HepG2 (cell line): Measurements from ENCODE around the gene CDK1. TPM values are rescaled to one million over a fixed set of nuclear protein-coding genes. Genes with fewer than 3 reads are reported as not detected.

ENCODE experiments used
- CCAR2 ChIP-seq: fragments of 200-400 bp; formaldehyde crosslinking; optimal IDR thresholded peaks from 2 replicates; pipeline ENCODE3; 2018; ENCODE audit warnings: low read depth, mild to moderate bottlenecking, low read length, moderate library complexity
- EHMT2 ChIP-seq: fragments of 200-600 bp; sonication (generic); IDR thresholded peaks from 2 replicates; pipeline ENCODE4 v1.7.0; 2017; ENCODE audit warnings: antibody characterized with exemption, low read depth, low read length, borderline replicate concordance
- EZH2 ChIP-seq: conservative IDR thresholded peaks from 2 replicates; pipeline ENCODE4 v1.6.1; 2012; ENCODE audit warnings: mild to moderate bottlenecking, low read depth, low read length, moderate library complexity
- FOXP1 ChIP-seq, 2 experiments: fragments of 450-650 bp in 1 of 2; IDR thresholded peaks; 2 replicates each; pipeline ENCODE4 v1.6.1; 2017 to 2018; ENCODE audit warnings: antibody characterized with exemption in 1 of 2
- SATB2 ChIP-seq: sonication (generic); formaldehyde crosslinking; IDR thresholded peaks from 2 replicates; pipeline ENCODE4 v1.5.0; 2020; ENCODE audit warnings: missing genetic modification reagents
- SRSF1 ChIP-seq: fragments of 200-400 bp; formaldehyde crosslinking; optimal IDR thresholded peaks from 2 replicates; pipeline ENCODE3; 2017; ENCODE audit warnings: mild to moderate bottlenecking, low read depth, low read length, moderate library complexity
- TAF1 ChIP-seq: sonication (generic); formaldehyde crosslinking; IDR thresholded peaks from 2 replicates; pipeline ENCODE4 v1.4.0; 2020; ENCODE audit warnings: missing genetic modification reagents
- TP53 ChIP-seq: sonication (generic); formaldehyde crosslinking; conservative IDR thresholded peaks from 2 replicates; pipeline ENCODE4 v1.4.0; 2020; ENCODE audit warnings: missing genetic modification reagents
- TRIM24 ChIP-seq: sonication (generic); formaldehyde crosslinking; IDR thresholded peaks from 2 replicates; pipeline ENCODE4 v1.8.0; 2022; ENCODE audit warnings: mild to moderate bottlenecking, missing genetic modification reagents
- ZFP90 ChIP-seq: sonication (generic); formaldehyde crosslinking; IDR thresholded peaks from 2 replicates; pipeline ENCODE4 v1.8.0; 2022; ENCODE audit warnings: missing genetic modification reagents, mild to moderate bottlenecking, inconsistent platforms, borderline replicate concordance
- ZNF343 ChIP-seq: sonication (generic); formaldehyde crosslinking; IDR thresholded peaks from 2 replicates; pipeline ENCODE4 v1.4.0; 2020; ENCODE audit warnings: mild to moderate bottlenecking, missing genetic modification reagents
- ZNF546 ChIP-seq: sonication (generic); formaldehyde crosslinking; conservative IDR thresholded peaks from 2 replicates; pipeline ENCODE4 v1.8.1; 2023; ENCODE audit warnings: mild to moderate bottlenecking, missing genetic modification reagents
- ZNF629 ChIP-seq: sonication (generic); formaldehyde crosslinking; conservative IDR thresholded peaks from 2 replicates; pipeline ENCODE4 v1.5.0; 2020; ENCODE audit warnings: missing genetic modification reagents
- ZNF746 ChIP-seq: sonication (generic); formaldehyde crosslinking; IDR thresholded peaks from 2 replicates; pipeline ENCODE4 v1.8.0; 2022; ENCODE audit warnings: mild to moderate bottlenecking, missing genetic modification reagents
- polyA plus RNA-seq, 8 experiments: library from polyadenylated mRNA; depleted of rRNA in 3 of 8; stranded (reverse) in 7 of 8; unstranded in 1 of 8; fragments of >200 nt; fragmentation: Illumina TruSeq in 4 of 8; extraction: Trizol in 4 of 8; gene quantifications; 2 replicates each; pipeline versions ENCODE4 v1.2.1 to v1.2.3, GENCODE V29; 2011 to 2016; ENCODE audit warnings: low read depth in 4 of 8, missing spikeins in 1 of 8, mixed read lengths in 1 of 8; ENCODE audit not compliant: insufficient read depth in 1 of 8
- total RNA-seq, 5 experiments: library from RNA; depleted of rRNA; stranded (reverse); fragments of >200 nt; fragmentation: Illumina TruSeq; extraction: Trizol; gene quantifications; 2 replicates each; pipeline ENCODE4 v1.2.3, GENCODE V29; 2016; ENCODE audit warnings: low read depth in 1 of 5
- TF ChIP-seq, protein P1 (sequence below): sonication (generic); formaldehyde crosslinking; IDR thresholded peaks from 2 replicates; pipeline ENCODE4 v1.4.0; 2020; ENCODE audit warnings: missing genetic modification reagents, mild to moderate bottlenecking, borderline replicate concordance
- TF ChIP-seq, protein P2 (sequence below): IDR thresholded peaks from 2 replicates; pipeline ENCODE4 v1.6.1; 2016; ENCODE audit warnings: low read depth
- TF ChIP-seq, protein P3 (sequence below): sonication (generic); formaldehyde crosslinking; IDR thresholded peaks from 2 replicates; pipeline ENCODE4 v1.5.1; 2020; ENCODE audit warnings: mild to moderate bottlenecking, moderate library complexity, missing genetic modification reagents
- TF ChIP-seq, protein P4 (sequence below): sonication (generic); formaldehyde crosslinking; IDR thresholded peaks from 2 replicates; pipeline ENCODE4 v1.5.0; 2020; ENCODE audit warnings: mild to moderate bottlenecking, missing genetic modification reagents, borderline replicate concordance
- TF ChIP-seq, protein P5 (sequence below): IDR thresholded peaks from 2 replicates; pipeline ENCODE4 v1.6.1; 2012; ENCODE audit warnings: low read depth, low read length, improper control_type of control experiment

CDK1 gene
- total and polyA plus RNA-seq, 2 of the 13 experiments (the other 11 are each of a cell fraction or from before 2014, with no cell fraction given) = 42.6 to 132 TPM

DNA sequence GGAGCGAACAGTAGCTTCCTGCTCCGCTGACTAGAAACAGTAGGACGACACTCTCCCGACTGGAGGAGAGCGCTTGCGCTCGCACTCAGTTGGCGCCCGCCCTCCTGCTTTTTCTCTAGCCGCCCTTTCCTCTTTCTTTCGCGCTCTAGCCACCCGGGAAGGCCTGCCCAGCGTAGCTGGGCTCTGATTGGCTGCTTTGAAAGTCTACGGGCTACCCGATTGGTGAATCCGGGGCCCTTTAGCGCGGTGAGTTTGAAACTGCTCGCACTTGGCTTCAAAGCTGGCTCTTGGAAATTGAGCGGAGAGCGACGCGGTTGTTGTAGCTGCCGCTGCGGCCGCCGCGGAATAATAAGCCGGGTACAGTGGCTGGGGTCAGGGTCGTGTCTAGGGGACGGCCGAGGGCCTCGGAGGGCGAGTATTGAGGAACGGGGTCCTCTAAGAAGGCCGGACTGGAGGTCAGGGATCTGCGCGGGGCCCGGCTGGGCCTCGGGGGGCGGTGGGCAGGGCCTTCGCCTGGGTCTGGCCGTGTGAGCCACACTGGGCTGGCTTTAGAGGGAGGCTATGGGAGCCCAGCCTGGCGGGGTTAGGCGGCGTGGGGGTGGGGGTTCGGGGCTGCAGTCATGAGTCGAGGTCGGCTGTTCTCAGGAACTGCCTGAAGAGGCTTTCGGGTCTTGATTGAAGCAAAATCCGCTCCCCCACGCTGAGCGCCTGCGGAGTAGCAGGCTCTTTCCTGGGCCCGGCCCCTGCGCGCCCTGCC is at the start of gene CDK1 (continued):
- TF ChIP-seq, protein P1, sequence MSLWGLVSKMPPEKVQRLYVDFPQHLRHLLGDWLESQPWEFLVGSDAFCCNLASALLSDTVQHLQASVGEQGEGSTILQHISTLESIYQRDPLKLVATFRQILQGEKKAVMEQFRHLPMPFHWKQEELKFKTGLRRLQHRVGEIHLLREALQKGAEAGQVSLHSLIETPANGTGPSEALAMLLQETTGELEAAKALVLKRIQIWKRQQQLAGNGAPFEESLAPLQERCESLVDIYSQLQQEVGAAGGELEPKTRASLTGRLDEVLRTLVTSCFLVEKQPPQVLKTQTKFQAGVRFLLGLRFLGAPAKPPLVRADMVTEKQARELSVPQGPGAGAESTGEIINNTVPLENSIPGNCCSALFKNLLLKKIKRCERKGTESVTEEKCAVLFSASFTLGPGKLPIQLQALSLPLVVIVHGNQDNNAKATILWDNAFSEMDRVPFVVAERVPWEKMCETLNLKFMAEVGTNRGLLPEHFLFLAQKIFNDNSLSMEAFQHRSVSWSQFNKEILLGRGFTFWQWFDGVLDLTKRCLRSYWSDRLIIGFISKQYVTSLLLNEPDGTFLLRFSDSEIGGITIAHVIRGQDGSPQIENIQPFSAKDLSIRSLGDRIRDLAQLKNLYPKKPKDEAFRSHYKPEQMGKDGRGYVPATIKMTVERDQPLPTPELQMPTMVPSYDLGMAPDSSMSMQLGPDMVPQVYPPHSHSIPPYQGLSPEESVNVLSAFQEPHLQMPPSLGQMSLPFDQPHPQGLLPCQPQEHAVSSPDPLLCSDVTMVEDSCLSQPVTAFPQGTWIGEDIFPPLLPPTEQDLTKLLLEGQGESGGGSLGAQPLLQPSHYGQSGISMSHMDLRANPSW (CRISPR knock-in tag) = 0 out of 2 replicates have a peak, but pooled peaks have one; percentile 31
- TF ChIP-seq FOXP1 (IDR thresholded peaks at IDR 0.05) (no peak), FOXP1 (CRISPR knock-in tag; IDR thresholded peaks at IDR 0.05) (no peak), ZNF629 (CRISPR knock-in tag) (no peak), CCAR2 (no peak), SATB2 (CRISPR knock-in tag) (no peak), ZNF546 (peak; percentile 71; the same call in 1 of the 2 replicates), TRIM24 (CRISPR knock-in tag) (no peak), EHMT2 (no peak), ZFP90 (CRISPR knock-in tag) (no peak; the same call in 1 of the 2 replicates), ZNF746 (no peak), EZH2 (no peak), TAF1 (CRISPR knock-in tag) (peak; percentile 76), SRSF1 (peak; percentile 78), TP53 (no peak), ZNF343 (CRISPR knock-in tag) (no peak)
- TF ChIP-seq, protein P2, sequence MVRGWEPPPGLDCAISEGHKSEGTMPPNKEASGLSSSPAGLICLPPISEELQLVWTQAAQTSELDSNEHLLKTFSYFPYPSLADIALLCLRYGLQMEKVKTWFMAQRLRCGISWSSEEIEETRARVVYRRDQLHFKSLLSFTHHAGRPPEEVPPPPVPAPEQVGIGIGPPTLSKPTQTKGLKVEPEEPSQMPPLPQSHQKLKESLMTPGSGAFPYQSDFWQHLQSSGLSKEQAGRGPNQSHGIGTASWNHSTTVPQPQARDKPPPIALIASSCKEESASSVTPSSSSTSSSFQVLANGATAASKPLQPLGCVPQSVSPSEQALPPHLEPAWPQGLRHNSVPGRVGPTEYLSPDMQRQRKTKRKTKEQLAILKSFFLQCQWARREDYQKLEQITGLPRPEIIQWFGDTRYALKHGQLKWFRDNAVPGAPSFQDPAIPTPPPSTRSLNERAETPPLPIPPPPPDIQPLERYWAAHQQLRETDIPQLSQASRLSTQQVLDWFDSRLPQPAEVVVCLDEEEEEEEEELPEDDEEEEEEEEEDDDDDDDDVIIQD (CRISPR knock-in tag) = peak; percentile 62; the same call in 1 of the 2 replicates
- TF ChIP-seq, protein P3, sequence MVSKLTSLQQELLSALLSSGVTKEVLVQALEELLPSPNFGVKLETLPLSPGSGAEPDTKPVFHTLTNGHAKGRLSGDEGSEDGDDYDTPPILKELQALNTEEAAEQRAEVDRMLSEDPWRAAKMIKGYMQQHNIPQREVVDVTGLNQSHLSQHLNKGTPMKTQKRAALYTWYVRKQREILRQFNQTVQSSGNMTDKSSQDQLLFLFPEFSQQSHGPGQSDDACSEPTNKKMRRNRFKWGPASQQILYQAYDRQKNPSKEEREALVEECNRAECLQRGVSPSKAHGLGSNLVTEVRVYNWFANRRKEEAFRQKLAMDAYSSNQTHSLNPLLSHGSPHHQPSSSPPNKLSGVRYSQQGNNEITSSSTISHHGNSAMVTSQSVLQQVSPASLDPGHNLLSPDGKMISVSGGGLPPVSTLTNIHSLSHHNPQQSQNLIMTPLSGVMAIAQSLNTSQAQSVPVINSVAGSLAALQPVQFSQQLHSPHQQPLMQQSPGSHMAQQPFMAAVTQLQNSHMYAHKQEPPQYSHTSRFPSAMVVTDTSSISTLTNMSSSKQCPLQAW (CRISPR knock-in tag) = peak; percentile 53; the same call in 1 of the 2 replicates
- TF ChIP-seq, protein P4, sequence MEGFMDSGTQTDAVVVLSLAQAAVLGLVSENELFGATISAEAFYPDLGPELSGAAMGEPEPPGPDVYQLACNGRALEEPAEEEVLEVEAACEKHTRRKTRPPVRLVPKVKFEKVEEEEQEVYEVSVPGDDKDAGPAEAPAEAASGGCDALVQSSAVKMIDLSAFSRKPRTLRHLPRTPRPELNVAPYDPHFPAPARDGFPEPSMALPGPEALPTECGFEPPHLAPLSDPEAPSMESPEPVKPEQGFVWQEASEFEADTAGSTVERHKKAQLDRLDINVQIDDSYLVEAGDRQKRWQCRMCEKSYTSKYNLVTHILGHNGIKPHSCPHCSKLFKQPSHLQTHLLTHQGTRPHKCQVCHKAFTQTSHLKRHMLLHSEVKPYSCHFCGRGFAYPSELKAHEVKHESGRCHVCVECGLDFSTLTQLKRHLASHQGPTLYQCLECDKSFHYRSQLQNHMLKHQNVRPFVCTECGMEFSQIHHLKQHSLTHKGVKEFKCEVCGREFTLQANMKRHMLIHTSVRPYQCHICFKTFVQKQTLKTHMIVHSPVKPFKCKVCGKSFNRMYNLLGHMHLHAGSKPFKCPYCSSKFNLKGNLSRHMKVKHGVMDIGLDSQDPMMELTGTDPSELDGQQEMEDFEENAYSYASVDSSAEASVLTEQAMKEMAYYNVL (CRISPR knock-in tag) = peak; percentile 21; the same call in 1 of the 2 replicates
- TF ChIP-seq, protein P5, sequence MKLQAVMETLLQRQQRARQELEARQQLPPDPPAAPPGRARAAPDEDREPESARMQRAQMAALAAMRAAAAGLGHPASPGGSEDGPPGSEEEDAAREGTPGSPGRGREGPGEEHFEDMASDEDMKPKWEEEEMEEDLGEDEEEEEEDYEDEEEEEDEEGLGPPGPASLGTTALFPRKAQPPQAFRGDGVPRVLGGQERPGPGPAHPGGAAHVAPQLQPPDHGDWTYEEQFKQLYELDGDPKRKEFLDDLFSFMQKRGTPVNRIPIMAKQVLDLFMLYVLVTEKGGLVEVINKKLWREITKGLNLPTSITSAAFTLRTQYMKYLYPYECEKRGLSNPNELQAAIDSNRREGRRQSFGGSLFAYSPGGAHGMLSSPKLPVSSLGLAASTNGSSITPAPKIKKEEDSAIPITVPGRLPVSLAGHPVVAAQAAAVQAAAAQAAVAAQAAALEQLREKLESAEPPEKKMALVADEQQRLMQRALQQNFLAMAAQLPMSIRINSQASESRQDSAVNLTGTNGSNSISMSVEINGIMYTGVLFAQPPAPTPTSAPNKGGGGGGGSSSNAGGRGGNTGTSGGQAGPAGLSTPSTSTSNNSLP = no peak
